K562 (cell line): ENCODE results near the gene SDCBP2. TPM values are rescaled to one million over a fixed set of nuclear protein-coding genes. Genes with fewer than 3 reads are reported as not detected.

Source experiments
- SMARCA4 ChIP-seq: fragments of 450-650 bp; IDR thresholded peaks from 2 replicates; pipeline ENCODE4 v1.6.1; 2016
- polyA plus RNA-seq, 8 experiments: library from polyadenylated mRNA; depleted of rRNA in 4 of 8; stranded (reverse) in 5 of 8; unstranded in 3 of 8; fragments of >200 nt; fragmentation: Nextera tagmentation in 2 of 8; fragmentation: Illumina TruSeq in 1 of 8; extraction: Ambion mirVana in 2 of 8; extraction: Trizol in 1 of 8; gene quantifications; 2 replicates each; pipeline versions ENCODE4 v1.2.1 to v1.2.3, GENCODE V29; 2011 to 2014; ENCODE audit warnings: inconsistent platforms in 1 of 8, missing spikeins in 1 of 8
- total RNA-seq, 7 experiments: library from RNA; depleted of rRNA in 6 of 7; stranded (reverse); fragments of >200 nt in 6 of 7; fragmentation: Illumina TruSeq in 2 of 7; extraction: Trizol in 2 of 7; gene quantifications; 2 replicates each; pipeline versions ENCODE4 v1.2.1 to v1.2.3, GENCODE V29; 2011 to 2021; ENCODE audit warnings: low replicate concordance in 1 of 7
- TF ChIP-seq, protein P1 (sequence below): fragments of 250-450 bp; sonication (Bioruptor Pico); IDR thresholded peaks from 2 replicates; pipeline ENCODE4 v1.8.0; 2022; ENCODE audit warnings: moderate library complexity, mild to moderate bottlenecking, inconsistent platforms

Gene SDCBP2
- total and polyA plus RNA-seq, 9 of the 15 experiments (the other 6 are each of a cell fraction or from before 2014, with no cell fraction given), result 0.06 to 1.2 (median 0.80) TPM

DNA sequence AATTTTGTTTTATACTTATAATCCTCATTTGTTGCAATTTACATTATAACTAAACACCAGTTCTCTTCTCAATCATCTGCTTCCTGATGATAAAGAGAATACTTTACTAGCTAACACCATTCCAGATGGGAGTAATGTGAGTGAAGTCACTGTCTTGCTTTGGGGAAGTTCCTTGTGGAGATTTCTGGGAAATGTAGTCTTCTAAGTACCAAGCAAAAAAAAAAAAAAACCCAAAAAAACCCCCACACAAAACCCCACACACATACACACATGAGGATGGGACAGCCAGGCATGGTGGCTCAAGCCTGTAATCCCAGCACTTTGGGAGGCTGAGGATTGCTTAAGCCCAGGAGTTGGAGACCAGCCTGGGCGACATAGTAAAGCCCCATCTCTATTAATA lies 65.1 kb downstream of the SDCBP2 start (continued):
- TF ChIP-seq SMARCA4, result 0 out of 2 replicates have a peak, but pooled peaks have one; percentile 13
- TF ChIP-seq, protein P1, sequence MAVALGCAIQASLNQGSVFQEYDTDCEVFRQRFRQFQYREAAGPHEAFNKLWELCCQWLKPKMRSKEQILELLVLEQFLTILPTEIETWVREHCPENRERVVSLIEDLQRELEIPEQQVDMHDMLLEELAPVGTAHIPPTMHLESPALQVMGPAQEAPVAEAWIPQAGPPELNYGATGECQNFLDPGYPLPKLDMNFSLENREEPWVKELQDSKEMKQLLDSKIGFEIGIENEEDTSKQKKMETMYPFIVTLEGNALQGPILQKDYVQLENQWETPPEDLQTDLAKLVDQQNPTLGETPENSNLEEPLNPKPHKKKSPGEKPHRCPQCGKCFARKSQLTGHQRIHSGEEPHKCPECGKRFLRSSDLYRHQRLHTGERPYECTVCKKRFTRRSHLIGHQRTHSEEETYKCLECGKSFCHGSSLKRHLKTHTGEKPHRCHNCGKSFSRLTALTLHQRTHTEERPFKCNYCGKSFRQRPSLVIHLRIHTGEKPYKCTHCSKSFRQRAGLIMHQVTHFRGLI, result no peak

Other genes starting within 250 kb of the SDCBP2 start
Only the 7 nearest of the 9 such genes appear.
- 14.9 and 18.4 TPM in 2 replicates for gene TMEM74B, start 144.2 kb downstream of the SDCBP2 start, total RNA-seq (2014; rRNA removed)
- 3.9 and 5.0 TPM in 2 replicates for gene TMEM74B, start 144.2 kb downstream of the SDCBP2 start, total RNA-seq (2014; rRNA removed; fragmentation: Illumina TruSeq; extraction: Trizol)
- gene TMEM74B, start 144.2 kb downstream of the SDCBP2 start, total RNA-seq (2015; rRNA removed; fragmentation: Illumina TruSeq; extraction: Trizol), result 6.7 and 7.5 TPM in 2 replicates
- 18.3 and 18.5 TPM in 2 replicates for gene TMEM74B, start 144.2 kb downstream of the SDCBP2 start, total RNA-seq (2021)
- gene TMEM74B, start 144.2 kb downstream of the SDCBP2 start, polyA plus RNA-seq (2011; rRNA removed), result 11.2 and 25.4 TPM in 2 replicates
- 7.5 and 8.3 TPM in 2 replicates for gene TMEM74B, start 144.2 kb downstream of the SDCBP2 start, polyA plus RNA-seq (2014; fragmentation: Illumina TruSeq; extraction: Trizol)
- gene TMEM74B, start 144.2 kb downstream of the SDCBP2 start, polyA plus RNA-seq (2014; fragmentation: Nextera tagmentation; extraction: Ambion mirVana), result 1 to 10 TPM in 1 of 2 experiments, under 1 TPM in 1; 0.24 to 1.2 TPM
- gene TMEM74B, start 144.2 kb downstream of the SDCBP2 start, polyA plus RNA-seq (2014; rRNA removed), result 19.0 and 22.2 TPM in 2 replicates
- gene C20orf202, start 125.7 kb downstream of the SDCBP2 start, total RNA-seq (2014; rRNA removed), result not detected in 2 replicates
- gene C20orf202, start 125.7 kb downstream of the SDCBP2 start, total RNA-seq (2014; rRNA removed; fragmentation: Illumina TruSeq; extraction: Trizol), result 0.19 TPM in 1 of 2 replicates, not detected in the other
- 0.15 TPM in 1 of 2 replicates, not detected in the other for gene C20orf202, start 125.7 kb downstream of the SDCBP2 start, total RNA-seq (2015; rRNA removed; fragmentation: Illumina TruSeq; extraction: Trizol)
- 0.11 TPM in 1 of 2 replicates, not detected in the other for gene C20orf202, start 125.7 kb downstream of the SDCBP2 start, total RNA-seq (2021)
- gene C20orf202, start 125.7 kb downstream of the SDCBP2 start, polyA plus RNA-seq (2011; rRNA removed), result 0.24 and 0.49 TPM in 2 replicates
- 0.18 TPM in 1 of 2 replicates, not detected in the other for gene C20orf202, start 125.7 kb downstream of the SDCBP2 start, polyA plus RNA-seq (2014; fragmentation: Illumina TruSeq; extraction: Trizol)
- gene C20orf202, start 125.7 kb downstream of the SDCBP2 start, polyA plus RNA-seq (2014; fragmentation: Nextera tagmentation; extraction: Ambion mirVana), result under 1 TPM; 0.03 to 0.06 TPM
- 0.07 and 0.15 TPM in 2 replicates for gene C20orf202, start 125.7 kb downstream of the SDCBP2 start, polyA plus RNA-seq (2014; rRNA removed)
- gene RAD21L1, start 103.1 kb downstream of the SDCBP2 start, total RNA-seq (2014; rRNA removed), result 0.45 TPM in 2 replicates
- 0.44 and 1.1 TPM in 2 replicates for gene RAD21L1, start 103.1 kb downstream of the SDCBP2 start, total RNA-seq (2014; rRNA removed; fragmentation: Illumina TruSeq; extraction: Trizol)
- gene RAD21L1, start 103.1 kb downstream of the SDCBP2 start, total RNA-seq (2015; rRNA removed; fragmentation: Illumina TruSeq; extraction: Trizol), result 0.23 and 0.29 TPM in 2 replicates
- 1.3 and 1.7 TPM in 2 replicates for gene RAD21L1, start 103.1 kb downstream of the SDCBP2 start, total RNA-seq (2021)
- 1.4 and 1.7 TPM in 2 replicates for gene RAD21L1, start 103.1 kb downstream of the SDCBP2 start, polyA plus RNA-seq (2011; rRNA removed)
- 0.65 and 0.69 TPM in 2 replicates for gene RAD21L1, start 103.1 kb downstream of the SDCBP2 start, polyA plus RNA-seq (2014; fragmentation: Illumina TruSeq; extraction: Trizol)
- gene RAD21L1, start 103.1 kb downstream of the SDCBP2 start, polyA plus RNA-seq (2014; fragmentation: Nextera tagmentation; extraction: Ambion mirVana), result under 1 TPM in 1 of 2 experiments, not detected in 1; 0.17 TPM
- gene RAD21L1, start 103.1 kb downstream of the SDCBP2 start, polyA plus RNA-seq (2014; rRNA removed), result 0.24 and 0.42 TPM in 2 replicates
- gene SNPH, start 62.8 kb downstream of the SDCBP2 start, total RNA-seq (2014; rRNA removed), result 4.2 and 5.7 TPM in 2 replicates
- gene SNPH, start 62.8 kb downstream of the SDCBP2 start, total RNA-seq (2014; rRNA removed; fragmentation: Illumina TruSeq; extraction: Trizol), result 0.80 and 0.98 TPM in 2 replicates
- gene SNPH, start 62.8 kb downstream of the SDCBP2 start, total RNA-seq (2015; rRNA removed; fragmentation: Illumina TruSeq; extraction: Trizol), result 1.3 and 1.4 TPM in 2 replicates
- 3.9 TPM in 2 replicates for gene SNPH, start 62.8 kb downstream of the SDCBP2 start, total RNA-seq (2021)
- 1.1 and 1.4 TPM in 2 replicates for gene SNPH, start 62.8 kb downstream of the SDCBP2 start, polyA plus RNA-seq (2011; rRNA removed)
- gene SNPH, start 62.8 kb downstream of the SDCBP2 start, polyA plus RNA-seq (2014; fragmentation: Illumina TruSeq; extraction: Trizol), result 1.5 and 2.1 TPM in 2 replicates
- under 1 TPM; 0.03 to 0.08 TPM for gene SNPH, start 62.8 kb downstream of the SDCBP2 start, polyA plus RNA-seq (2014; fragmentation: Nextera tagmentation; extraction: Ambion mirVana)
- 2.1 and 2.8 TPM in 2 replicates for gene SNPH, start 62.8 kb downstream of the SDCBP2 start, polyA plus RNA-seq (2014; rRNA removed)
- 48.8 and 78.3 TPM in 2 replicates for gene FKBP1A, start 63.9 kb upstream of the SDCBP2 start, total RNA-seq (2014; rRNA removed)
- gene FKBP1A, start 63.9 kb upstream of the SDCBP2 start, total RNA-seq (2014; rRNA removed; fragmentation: Illumina TruSeq; extraction: Trizol), result 69.9 and 73.3 TPM in 2 replicates
- gene FKBP1A, start 63.9 kb upstream of the SDCBP2 start, total RNA-seq (2015; rRNA removed; fragmentation: Illumina TruSeq; extraction: Trizol), result 86.0 and 89.6 TPM in 2 replicates
- gene FKBP1A, start 63.9 kb upstream of the SDCBP2 start, total RNA-seq (2021), result 176 and 177 TPM in 2 replicates
- gene FKBP1A, start 63.9 kb upstream of the SDCBP2 start, polyA plus RNA-seq (2011; rRNA removed), result 368 and 488 TPM in 2 replicates
- gene FKBP1A, start 63.9 kb upstream of the SDCBP2 start, polyA plus RNA-seq (2014; fragmentation: Illumina TruSeq; extraction: Trizol), result 451 and 502 TPM in 2 replicates
- 10 to 100 TPM; 63.5 to 82.4 TPM for gene FKBP1A, start 63.9 kb upstream of the SDCBP2 start, polyA plus RNA-seq (2014; fragmentation: Nextera tagmentation; extraction: Ambion mirVana)
- gene FKBP1A, start 63.9 kb upstream of the SDCBP2 start, polyA plus RNA-seq (2014; rRNA removed), result 193 and 223 TPM in 2 replicates
- gene NSFL1C, start 137.7 kb upstream of the SDCBP2 start, total RNA-seq (2014; rRNA removed), result 69.8 and 82.5 TPM in 2 replicates
- gene NSFL1C, start 137.7 kb upstream of the SDCBP2 start, total RNA-seq (2014; rRNA removed; fragmentation: Illumina TruSeq; extraction: Trizol), result 27.2 and 29.9 TPM in 2 replicates
- gene NSFL1C, start 137.7 kb upstream of the SDCBP2 start, total RNA-seq (2015; rRNA removed; fragmentation: Illumina TruSeq; extraction: Trizol), result 35.4 and 36.3 TPM in 2 replicates
- gene NSFL1C, start 137.7 kb upstream of the SDCBP2 start, total RNA-seq (2021), result 97.3 and 99.1 TPM in 2 replicates
- 20.8 and 26.5 TPM in 2 replicates for gene NSFL1C, start 137.7 kb upstream of the SDCBP2 start, polyA plus RNA-seq (2011; rRNA removed)
- 104 and 119 TPM in 2 replicates for gene NSFL1C, start 137.7 kb upstream of the SDCBP2 start, polyA plus RNA-seq (2014; fragmentation: Illumina TruSeq; extraction: Trizol)
- gene NSFL1C, start 137.7 kb upstream of the SDCBP2 start, polyA plus RNA-seq (2014; fragmentation: Nextera tagmentation; extraction: Ambion mirVana), result 10 to 100 TPM; 39.3 to 47.0 TPM
- gene NSFL1C, start 137.7 kb upstream of the SDCBP2 start, polyA plus RNA-seq (2014; rRNA removed), result 53.8 and 71.3 TPM in 2 replicates
- gene SIRPB2, start 162.3 kb upstream of the SDCBP2 start, total RNA-seq (2014; rRNA removed), result not detected in 2 replicates
- not detected in 2 replicates for gene SIRPB2, start 162.3 kb upstream of the SDCBP2 start, total RNA-seq (2014; rRNA removed; fragmentation: Illumina TruSeq; extraction: Trizol)
- 0.07 TPM in 1 of 2 replicates, not detected in the other for gene SIRPB2, start 162.3 kb upstream of the SDCBP2 start, total RNA-seq (2015; rRNA removed; fragmentation: Illumina TruSeq; extraction: Trizol)
- gene SIRPB2, start 162.3 kb upstream of the SDCBP2 start, total RNA-seq (2021), result not detected in 2 replicates
- gene SIRPB2, start 162.3 kb upstream of the SDCBP2 start, polyA plus RNA-seq (2011; rRNA removed), result not detected in 2 replicates
- not detected in 2 replicates for gene SIRPB2, start 162.3 kb upstream of the SDCBP2 start, polyA plus RNA-seq (2014; fragmentation: Illumina TruSeq; extraction: Trizol)
- gene SIRPB2, start 162.3 kb upstream of the SDCBP2 start, polyA plus RNA-seq (2014; fragmentation: Nextera tagmentation; extraction: Ambion mirVana), result under 1 TPM in 1 of 2 experiments, not detected in 1; 0.07 TPM
- not detected in 2 replicates for gene SIRPB2, start 162.3 kb upstream of the SDCBP2 start, polyA plus RNA-seq (2014; rRNA removed)